GM04504 (cell line): ENCODE data around the gene PRR35.

ENCODE experiments used
- DNase-seq: peaks from one replicate; pipeline ENCODE4 v3.0.0-alpha.2; 2012; ENCODE audit warnings: low read depth

PRR35 gene

GRCh38 chr16:528111-529011 lies 31.8 kb upstream of the PRR35 start:
- peak; percentile 47 for DNase-seq

DNA sequence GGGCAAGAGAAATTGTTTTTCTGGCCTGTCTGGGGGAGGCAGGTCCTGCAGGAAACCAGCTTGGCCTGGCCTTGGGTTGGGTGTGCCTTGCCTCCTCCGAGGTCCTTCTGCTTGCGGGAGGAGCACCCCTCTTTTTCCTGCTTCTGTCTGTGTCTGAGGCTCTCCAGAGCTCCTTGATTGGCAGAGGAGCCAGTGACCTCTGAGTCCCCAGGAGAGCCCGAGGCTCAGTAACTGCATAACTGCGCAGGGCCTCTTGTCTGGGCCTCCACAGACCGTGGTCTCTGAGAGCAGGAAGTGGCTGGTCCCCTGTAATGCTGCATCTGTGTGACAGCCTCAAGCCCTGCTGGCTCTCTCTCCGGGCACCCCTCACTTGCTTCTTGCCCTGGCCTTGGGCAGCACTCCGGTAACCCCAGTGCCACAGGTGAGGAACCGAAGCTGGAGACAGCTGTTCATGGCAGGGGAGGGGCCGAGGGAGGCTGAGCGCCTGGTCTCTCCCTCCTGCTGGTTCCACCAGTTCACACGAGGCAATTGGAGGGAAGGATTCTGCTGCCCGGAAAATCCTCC lies 31.1 kb upstream of the PRR35 start:
- DNase-seq, result no peak

DNA sequence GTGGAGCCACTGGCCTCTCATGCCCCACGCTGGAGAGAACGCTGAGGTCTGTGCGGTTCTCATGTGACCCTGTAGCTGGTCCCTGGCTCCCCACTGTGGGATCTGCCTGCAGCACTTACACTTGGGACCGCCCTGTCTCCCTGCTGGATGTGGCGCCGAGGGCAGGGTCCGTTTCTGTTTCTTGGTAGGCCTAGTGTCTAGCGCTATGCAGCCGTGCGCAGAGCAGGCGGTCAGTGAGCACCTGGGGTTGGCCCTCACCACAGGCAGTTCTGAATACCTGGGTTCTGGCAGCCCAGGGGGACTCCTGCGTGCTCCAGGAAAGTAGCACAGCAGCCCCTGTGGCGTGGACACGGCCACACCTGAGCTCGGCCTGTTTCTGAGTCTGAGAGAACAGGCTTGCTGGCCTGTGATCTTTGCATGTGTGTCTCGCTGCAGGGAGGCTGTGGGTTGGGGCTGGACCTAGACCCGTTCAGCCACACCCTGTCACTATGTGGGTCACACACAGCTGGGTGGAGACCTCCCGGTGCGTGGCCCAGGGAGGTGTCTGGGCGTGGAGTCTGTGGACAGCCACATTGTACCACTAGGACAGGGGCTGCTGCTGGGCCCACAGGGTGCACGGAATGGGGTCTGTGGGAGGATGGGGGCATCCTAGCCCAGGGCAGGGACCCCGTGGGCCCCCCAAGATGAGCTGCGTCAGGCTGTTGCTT lies 29.9 kb upstream of the PRR35 start:
- DNase-seq, result no peak

DNA sequence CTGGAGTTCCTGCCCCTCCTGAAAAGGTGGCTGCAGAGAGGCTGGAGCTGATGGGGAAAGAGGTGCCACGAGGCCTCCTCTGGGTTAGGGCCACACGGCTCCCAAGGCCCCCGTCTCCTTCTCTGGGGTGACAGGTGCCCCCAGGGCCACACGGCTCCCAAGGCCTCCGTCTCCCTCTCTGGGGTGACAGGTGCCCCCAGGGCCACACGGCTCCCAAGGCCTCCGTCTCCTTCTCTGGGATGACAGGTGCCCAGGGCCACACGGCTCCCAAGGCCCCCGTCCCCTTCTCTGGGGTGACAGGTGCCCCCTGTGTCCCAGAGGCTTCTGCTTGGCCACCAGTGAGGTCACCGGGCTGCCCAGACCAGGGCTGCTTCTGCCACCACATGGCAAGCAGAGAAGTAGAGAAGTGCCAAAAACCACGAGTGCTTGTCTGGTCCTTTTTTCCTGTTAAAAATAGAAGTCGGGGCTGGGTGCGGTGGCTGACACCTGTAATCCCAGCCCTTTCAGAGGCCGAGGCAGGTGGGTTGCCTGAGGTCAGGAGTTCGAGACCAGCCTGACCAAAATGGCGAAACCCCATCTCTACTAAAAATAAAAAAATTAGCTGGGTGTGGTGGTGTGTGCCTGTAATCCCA lies 28.6 kb upstream of the PRR35 start:
- DNase-seq, result no peak

DNA sequence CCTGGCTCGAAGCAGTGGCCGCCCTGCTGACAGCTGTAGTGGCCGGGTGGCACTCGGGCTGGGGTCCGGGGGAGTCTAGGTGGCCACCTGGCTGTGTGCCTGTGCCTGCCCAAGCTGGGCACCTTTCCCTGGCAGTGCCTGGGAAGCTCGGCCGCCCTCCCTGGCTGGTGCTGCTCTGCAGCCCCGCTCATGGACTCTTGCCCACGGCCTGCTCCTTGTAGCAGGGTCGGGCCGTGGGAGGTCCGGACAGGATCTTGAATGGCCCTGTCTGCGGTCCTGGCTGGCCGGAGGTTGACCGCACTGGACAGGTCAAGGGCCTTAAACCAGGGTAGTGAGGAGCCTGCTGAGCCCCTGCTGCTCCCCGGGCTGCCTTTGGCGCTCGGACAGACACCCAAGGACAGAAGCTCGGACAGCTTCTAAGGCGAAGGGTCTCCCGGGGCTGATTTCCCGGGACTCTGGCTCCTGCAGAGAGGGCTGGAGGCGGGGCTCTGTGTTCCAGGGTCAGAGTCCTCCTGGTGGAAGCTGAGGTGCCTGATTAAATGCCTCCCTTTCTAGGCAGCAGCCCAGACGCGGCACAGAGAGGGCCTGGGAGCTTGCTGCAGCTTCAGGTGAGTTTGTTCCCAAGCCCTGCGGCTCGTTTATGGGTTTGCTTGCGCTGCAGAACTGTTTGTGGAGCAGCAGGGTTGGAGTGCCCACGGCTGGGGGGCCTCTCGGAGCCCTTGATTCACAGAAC lies 26.6 kb upstream of the PRR35 start:
- DNase-seq, result no peak

DNA sequence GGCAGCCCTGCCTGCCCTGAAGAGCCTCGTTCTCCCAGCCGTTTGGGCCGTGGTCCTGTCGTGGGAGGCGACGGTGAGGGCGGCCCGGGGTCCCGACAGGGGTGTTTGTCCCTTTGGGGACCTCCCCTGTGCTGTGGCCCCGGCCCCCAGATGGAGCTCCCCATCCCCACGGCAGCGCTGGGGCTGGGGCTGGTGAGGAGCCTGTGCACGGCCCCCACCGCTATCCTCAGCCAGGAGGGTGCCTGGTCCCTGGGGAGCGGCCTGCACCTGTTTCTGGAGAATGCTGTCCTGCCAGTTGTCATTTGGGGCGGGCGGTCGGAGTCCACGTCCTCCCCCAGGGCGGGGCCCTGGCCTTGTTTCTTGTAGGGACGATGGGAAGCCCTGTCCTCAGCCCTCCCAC lies 26.1 kb upstream of the PRR35 start:
- no peak for DNase-seq

DNA sequence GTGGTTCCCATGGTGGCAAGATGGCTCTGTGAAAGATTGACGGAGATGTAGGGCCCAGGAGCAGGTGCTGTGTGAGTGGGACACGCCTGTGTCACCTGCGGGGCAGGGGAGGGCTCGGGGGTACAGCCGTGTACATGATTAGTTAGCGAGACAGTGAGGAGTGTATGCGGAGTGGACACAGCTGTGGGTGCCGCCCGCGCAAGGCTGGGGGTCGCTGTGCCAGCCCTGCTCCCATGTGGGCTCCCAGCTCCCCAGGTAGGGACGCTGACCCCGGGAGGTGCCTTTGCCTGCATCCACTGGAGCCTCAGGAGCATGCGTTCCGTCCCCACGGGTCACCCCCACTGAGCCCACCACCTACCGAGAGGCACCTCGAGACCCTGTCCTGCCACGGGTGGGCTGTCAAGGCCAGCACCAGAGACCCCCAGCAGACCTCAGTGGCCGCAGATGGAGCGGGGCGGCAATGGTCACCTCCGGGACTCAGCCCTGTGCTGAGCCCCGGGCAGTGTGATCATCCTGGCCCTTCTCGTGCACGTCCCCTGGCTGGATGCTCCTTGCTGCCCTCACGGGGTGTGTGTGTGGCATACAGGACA lies 25.2 kb upstream of the PRR35 start:
- DNase-seq, result no peak

GRCh38 chr16:535446-536405 lies 24.5 kb upstream of the PRR35 start:
- DNase-seq, result peak; percentile 32

GRCh38 chr16:536746-537145 lies 23.4 kb upstream of the PRR35 start:
- no peak for DNase-seq

DNA sequence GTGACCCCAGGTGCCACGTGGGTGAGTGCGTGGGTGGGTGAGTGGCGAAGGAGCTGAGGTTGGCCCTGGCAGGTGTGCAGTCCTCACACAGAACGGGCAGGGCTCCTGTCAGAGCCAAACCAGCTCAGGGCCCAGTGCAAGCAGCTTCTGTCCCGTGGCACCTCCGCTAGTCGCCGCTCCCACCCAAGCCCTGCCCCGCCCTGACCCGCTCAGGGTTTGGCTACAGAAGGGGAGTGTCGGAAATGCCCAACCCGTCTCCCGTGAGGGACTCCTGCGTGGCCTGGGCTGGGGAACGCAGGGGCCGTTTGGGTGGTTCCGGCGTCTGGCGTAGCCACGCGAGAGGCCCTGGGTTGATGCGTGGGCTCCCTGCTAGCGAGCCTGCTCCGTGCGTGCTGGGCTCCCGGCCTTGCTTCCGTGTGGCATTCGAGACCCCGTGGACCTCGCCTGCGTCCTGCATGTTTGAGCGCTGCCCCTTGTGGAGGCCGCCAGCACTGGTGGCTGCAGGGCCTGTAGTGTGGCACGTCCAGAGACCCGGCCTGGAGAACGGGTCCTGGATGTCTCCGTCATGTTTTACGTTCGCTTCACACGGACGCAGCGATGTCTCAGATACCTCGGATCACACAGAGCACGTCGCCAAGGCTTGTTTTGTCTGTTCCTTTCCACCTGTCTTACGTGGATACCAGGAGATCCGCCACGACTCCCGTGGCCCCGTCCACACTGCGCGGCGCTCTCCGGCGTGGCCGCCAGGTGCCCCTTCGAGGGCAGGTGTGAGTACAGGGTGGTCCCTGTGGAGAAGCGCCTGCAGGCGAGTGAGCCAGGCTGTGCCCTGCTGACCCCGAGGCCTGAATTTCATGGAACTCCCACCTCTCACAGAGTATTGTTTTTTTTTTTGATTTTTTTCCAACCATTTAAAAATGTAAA lies 22.5 kb upstream of the PRR35 start:
- no peak for DNase-seq

DNA sequence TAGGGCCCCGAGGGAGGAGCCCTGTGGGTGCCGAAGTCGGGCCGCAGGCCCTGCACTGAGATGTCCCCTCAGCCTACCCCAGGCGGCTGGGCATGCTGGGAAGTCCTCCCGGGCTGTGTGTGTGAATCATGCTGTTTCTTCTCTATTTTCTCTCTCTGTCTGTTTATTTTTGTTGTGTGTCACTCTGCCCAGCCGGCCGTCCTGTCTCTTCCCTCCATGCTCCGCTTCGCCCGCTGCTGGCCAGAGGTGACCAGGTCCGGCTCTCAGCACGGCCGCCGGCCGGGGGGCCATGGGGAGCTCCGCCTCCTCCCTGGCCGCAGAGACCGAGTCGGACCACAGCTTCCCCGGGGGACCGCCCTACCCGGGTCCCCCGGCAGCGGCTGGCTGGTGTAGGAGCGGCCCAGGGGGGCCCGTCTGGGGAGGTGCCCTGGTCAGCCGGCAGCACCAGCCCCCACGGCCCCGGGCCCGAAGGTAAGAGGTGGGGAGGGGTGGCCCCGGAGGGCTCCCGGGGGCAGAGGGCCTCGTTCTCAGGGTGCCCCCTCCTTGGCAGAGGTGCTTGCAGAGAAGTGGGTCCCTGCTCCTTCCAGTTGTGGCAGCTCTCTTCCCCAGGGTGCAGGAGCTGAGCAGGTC lies 20.2 kb upstream of the PRR35 start:
- no peak for DNase-seq

GRCh38 chr16:540645-541340 lies 19.4 kb upstream of the PRR35 start:
- no peak for DNase-seq

GRCh38 chr16:543301-544164 lies 16.7 kb upstream of the PRR35 start:
- DNase-seq, result no peak

- no peak for DNase-seq
These were observed 15.7 kb upstream of the PRR35 start for GRCh38 chr16:544517-544916.

GRCh38 chr16:546909-547770 lies 13.1 kb upstream of the PRR35 start:
- no peak for DNase-seq

- DNase-seq, result no peak
These were observed 11.6 kb upstream of the PRR35 start for GRCh38 chr16:548586-548985.
